Measurements from ENCODE around the gene TBC1D2B. TPM values are rescaled to one million over a fixed set of nuclear protein-coding genes. Genes with fewer than 3 reads are reported as not detected.
A peak's percentile ranks its signal among the peaks of the same experiment; 100 is the strongest.
"Not testable (repeated sequence)": the region's sequence is repeated elsewhere in the genome, so short reads cannot be mapped to it uniquely, and the experiment has no call there.

The TBC1D2B gene
- total RNA-seq, 1 donor from 2014 or later: 13.7 TPM

DNA sequence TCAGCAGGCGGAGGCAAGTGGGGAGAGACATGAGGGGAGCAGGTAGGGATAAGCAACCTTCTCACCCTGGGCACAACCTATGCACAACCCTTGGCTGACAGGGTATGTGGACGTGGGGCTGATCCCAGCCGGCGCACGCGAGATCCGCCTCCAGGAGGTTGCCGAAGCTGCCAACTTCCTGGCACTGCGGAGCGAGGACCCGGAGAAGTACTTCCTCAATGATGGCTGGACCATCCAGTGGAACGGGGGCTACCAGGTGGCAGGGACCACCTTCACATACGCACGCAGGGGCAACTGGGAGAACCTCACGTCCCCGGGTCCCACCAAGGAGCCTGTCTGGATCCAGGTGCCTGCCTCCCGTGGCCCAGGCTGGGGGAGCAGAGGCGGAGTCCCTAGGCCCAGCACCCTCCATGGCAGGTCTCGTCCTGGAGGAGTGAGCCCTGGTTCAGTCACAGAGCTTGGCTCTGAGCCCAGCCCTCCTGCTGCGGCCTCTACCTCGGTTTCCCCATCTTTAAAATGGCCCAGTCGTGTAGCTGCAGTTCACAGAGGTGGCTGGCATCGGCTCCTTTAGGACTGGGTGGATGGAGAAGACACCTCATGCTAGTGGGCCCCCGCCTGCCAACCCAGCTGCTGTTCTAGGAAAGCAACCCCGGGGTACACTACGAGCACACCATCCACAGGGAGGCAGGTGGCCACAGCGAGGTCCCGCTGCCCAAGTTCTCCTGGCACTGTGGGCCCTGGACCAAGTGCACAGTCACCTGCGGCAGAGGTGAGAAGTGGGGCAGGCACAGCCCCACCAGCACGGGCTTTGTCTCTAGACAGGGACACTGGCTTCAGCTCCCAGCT lies 96.0 kb downstream of the TBC1D2B start:
- Histone ChIP-seq H3K27me3 (ENCODE audit: control insufficient read depth, insufficient read depth, low read length) (peaks cover 3% of the 10 kb centered on the region), H3K36me3 (ENCODE audit: control insufficient read depth, insufficient read depth, low read length) (no peaks in the 10 kb centered on the region), H3K4me3 (ENCODE audit: low read depth, low read length) (no peak overlapping the region)
- TF ChIP-seq, protein P1, sequence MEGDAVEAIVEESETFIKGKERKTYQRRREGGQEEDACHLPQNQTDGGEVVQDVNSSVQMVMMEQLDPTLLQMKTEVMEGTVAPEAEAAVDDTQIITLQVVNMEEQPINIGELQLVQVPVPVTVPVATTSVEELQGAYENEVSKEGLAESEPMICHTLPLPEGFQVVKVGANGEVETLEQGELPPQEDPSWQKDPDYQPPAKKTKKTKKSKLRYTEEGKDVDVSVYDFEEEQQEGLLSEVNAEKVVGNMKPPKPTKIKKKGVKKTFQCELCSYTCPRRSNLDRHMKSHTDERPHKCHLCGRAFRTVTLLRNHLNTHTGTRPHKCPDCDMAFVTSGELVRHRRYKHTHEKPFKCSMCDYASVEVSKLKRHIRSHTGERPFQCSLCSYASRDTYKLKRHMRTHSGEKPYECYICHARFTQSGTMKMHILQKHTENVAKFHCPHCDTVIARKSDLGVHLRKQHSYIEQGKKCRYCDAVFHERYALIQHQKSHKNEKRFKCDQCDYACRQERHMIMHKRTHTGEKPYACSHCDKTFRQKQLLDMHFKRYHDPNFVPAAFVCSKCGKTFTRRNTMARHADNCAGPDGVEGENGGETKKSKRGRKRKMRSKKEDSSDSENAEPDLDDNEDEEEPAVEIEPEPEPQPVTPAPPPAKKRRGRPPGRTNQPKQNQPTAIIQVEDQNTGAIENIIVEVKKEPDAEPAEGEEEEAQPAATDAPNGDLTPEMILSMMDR (IDR thresholded peaks at IDR 0.05; ENCODE audit: insufficient read depth, low read length, severe bottlenecking): no peak
- DNase-seq (ENCODE audit: low read depth) (no peak), FAIRE-seq (no peak)

DNA sequence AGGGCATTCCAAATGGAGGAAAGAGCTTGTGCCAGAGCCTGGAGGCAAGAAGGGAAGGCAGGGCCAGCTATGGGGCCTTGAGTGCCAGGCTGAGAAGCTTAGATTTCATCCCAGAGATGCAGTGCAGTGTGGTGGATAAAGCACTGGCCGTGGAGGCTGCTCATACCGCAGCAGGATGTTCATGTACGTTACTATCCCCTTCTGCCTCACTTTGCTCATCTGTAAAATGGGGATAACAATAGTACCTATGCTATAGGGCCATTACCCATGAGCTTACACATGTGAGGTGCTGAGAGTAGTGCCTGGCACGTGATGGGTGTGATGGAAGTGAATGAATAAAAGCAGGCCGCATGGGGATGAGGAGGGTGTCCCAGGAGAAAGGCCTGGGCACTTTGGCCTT lies 96.8 kb downstream of the TBC1D2B start:
- FAIRE-seq: peak; percentile 50
- H3K27me3 ChIP-seq (ENCODE audit: control insufficient read depth, insufficient read depth, low read length); H3K36me3 ChIP-seq (ENCODE audit: control insufficient read depth, insufficient read depth, low read length); H3K4me3 ChIP-seq (ENCODE audit: low read depth, low read length); DNase-seq (ENCODE audit: low read depth): not testable (repeated sequence)

DNA sequence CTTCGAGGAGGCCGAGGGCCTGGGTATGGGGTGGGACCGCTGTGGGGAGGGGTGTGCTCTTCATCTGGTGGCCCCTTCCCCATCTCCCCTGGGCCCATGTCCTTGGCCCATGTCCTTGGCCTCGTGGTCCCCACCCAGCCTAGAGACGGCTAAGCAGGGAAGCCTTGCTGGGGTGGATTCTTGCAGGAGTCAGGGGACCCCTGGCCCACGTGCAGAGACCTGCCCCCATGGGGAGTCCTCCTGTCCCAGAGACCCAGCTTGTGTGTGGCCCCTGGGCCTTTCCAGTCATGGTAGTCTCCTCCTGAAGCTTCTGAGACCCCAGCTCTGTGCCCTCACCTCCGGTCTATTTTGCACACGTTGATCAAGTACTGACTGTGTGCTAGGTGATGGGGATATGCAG lies 97.4 kb downstream of the TBC1D2B start:
- Histone ChIP-seq H3K4me3 (ENCODE audit: low read depth, low read length) (no peak overlapping the region), H3K36me3 (ENCODE audit: control insufficient read depth, insufficient read depth, low read length) (no peaks in the 10 kb centered on the region), H3K27me3 (ENCODE audit: control insufficient read depth, insufficient read depth, low read length) (peaks cover 3% of the 10 kb centered on the region)
- DNase-seq (ENCODE audit: low read depth) (no peak), FAIRE-seq (no peak)
- TF ChIP-seq, protein P1 (IDR thresholded peaks at IDR 0.05; ENCODE audit: insufficient read depth, low read length, severe bottlenecking): no peak

DNA sequence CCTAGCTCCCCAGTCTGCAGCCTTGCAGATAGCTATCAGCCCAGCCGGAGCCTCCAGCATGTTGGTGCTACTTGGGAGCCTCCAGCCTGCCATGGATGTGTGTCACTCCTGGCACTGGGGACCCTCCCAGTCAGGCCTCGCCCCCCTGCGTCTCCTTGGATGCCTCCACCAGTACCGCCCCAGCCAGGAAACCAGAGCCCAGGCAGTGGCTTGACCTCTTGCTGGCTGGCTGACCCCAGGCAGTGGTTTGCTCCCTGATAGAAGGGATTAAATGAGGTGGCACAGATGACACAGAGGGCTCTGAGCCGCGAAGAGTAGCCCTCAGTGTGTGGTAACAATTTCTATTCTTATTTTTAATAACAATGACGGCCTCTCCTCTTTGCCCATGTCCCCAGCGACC lies 98.4 kb downstream of the TBC1D2B start:
- H3K27me3 ChIP-seq (ENCODE audit: control insufficient read depth, insufficient read depth, low read length); H3K4me3 ChIP-seq (ENCODE audit: low read depth, low read length); DNase-seq (ENCODE audit: low read depth); FAIRE-seq; H3K36me3 ChIP-seq (ENCODE audit: control insufficient read depth, insufficient read depth, low read length): not testable (repeated sequence)

DNA sequence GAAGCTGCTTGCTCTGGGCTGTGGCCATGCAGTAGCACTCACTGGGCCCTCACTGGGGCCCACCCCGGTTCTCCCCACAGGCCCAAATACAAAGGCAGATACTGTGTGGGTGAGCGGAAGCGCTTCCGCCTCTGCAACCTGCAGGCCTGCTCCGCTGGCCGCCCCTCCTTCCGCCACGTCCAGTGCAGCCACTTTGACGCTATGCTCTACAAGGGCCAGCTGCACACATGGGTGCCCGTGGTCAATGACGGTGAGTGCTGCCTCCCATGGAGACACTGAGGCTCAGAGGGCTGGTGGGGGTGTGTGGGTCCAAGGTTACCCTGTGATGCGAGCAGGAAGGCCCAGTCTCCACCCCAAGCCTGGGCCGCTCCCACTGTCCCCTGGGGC lies 98.8 kb downstream of the TBC1D2B start:
- H3K27me3 ChIP-seq (ENCODE audit: control insufficient read depth, insufficient read depth, low read length); H3K4me3 ChIP-seq (ENCODE audit: low read depth, low read length); DNase-seq (ENCODE audit: low read depth); FAIRE-seq; H3K36me3 ChIP-seq (ENCODE audit: control insufficient read depth, insufficient read depth, low read length): not testable (repeated sequence)

DNA sequence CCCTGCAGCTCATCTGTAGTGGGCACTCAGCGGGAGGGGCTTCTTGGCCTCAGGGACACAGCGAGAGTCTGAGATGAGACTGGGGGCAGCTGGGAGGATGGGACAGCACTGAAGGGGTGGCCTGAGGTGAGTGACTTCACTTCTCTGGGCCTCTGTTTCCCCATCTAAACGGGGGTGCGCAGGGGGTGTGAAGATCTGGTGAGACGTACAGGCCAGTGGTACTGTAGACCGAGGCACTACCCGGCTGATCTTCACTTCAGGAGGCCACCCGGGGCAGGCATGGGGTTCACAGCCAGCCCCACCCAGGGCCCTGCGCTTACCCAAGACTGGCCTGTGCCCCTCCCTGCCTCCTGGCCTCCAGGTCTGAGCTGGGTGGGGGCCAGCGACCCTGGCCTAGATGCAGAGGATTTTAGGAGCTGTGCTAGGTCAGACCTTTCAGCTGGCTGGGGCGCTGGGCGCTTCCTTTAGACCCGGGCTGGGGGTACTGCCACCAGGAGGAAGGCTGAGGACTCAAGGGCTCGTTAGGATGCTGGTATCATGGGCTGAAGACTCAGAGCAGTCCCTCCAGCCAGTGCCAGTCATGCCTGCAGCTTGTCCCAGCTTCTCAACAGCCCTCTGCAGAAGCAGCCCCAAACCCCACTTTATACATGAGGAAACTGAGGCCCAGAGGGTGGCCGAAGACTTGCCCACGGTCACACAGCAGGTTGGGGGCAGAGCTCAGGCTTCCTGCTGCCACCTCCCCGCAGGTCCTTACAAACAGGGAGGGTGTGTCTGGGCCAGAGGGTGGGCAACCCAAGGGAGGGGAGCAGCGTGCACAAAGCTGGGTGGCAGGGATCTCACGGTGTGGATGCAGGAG lies 99.4 kb downstream of the TBC1D2B start:
- H3K36me3 ChIP-seq (ENCODE audit: control insufficient read depth, insufficient read depth, low read length); H3K27me3 ChIP-seq (ENCODE audit: control insufficient read depth, insufficient read depth, low read length); FAIRE-seq; DNase-seq (ENCODE audit: low read depth); H3K4me3 ChIP-seq (ENCODE audit: low read depth, low read length): not testable (repeated sequence)

DNA sequence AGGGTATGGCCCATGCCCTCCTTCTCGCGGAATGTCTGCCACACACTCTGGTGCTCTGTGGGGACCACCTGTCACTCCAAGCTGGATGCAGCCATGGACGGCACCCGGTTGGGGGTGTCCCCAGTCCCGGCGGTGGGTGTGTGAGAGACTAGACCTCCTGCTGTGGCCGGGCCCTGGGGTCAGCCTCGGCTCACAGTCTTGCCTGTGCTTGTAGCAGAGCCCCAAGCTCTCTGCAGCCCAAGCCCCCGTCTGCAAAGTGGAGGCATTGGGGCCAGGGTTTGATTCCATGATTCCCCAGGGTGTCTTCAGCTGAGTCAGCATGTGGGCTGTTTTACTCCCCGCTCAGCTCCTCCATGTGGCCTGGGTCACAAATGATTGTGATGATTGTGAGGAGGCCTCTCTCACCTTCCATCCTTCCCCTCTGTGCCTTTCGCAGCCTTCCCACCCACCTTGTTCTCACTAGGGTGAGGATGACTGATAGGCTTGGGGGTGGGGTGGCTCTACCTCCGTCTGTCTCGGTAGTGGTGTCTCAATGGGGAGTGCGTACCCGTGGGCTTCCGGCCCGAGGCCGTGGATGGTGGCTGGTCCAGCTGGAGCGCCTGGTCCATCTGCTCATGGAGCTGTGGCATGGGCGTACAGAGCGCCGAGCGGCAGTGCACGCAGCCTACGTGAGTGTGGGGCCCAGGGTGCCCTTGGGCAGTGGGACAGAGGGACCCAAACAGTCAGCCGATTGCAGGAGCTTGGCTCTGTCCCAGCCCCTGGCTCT lies 100.6 kb downstream of the TBC1D2B start:
- not testable (repeated sequence) for DNase-seq (ENCODE audit: low read depth); FAIRE-seq; H3K27me3 ChIP-seq (ENCODE audit: control insufficient read depth, insufficient read depth, low read length); H3K4me3 ChIP-seq (ENCODE audit: low read depth, low read length); H3K36me3 ChIP-seq (ENCODE audit: control insufficient read depth, insufficient read depth, low read length)

DNA sequence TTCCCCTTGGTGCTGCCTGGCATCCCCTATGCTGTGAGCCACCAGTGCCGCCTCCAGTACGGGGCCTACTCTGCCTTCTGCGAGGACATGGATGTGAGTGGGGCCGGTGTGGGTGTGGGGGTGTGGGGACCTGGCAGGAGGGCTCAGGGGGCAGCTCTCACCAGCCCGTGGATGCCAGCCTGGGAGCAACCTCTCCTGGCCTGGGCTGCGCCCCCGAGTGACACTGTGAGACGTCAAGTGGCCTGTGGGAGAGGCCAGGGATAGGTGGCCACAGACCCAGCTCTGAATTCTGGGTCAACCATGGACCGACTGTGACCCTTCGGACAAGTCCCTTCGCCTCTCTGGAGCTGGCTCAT lies 101.4 kb downstream of the TBC1D2B start:
- DNase-seq (ENCODE audit: low read depth); H3K4me3 ChIP-seq (ENCODE audit: low read depth, low read length); H3K36me3 ChIP-seq (ENCODE audit: control insufficient read depth, insufficient read depth, low read length); FAIRE-seq; H3K27me3 ChIP-seq (ENCODE audit: control insufficient read depth, insufficient read depth, low read length): not testable (repeated sequence)

Measured in bronchial epithelial cell (primary cell).